GM18505 (cell line): ENCODE results near the gene PMPCB.

Experiments
- ATAC-seq: cut with Tn5 transposase; IDR thresholded peaks from one replicate; pipeline ENCODE4 v1.9.1; 2021; ENCODE audit not compliant: unreplicated experiment
- POLR2A ChIP-seq: IDR thresholded peaks from 4 replicates; pipeline ENCODE4 v1.6.1; 2011; ENCODE audit warnings: borderline replicate concordance; ENCODE audit not compliant: insufficient read depth, insufficient read length; ENCODE audit errors: extremely low read depth

PMPCB gene

GRCh38 chr7:103299660-103300059 lies 2.4 kb downstream of the PMPCB start:
- no peak for ATAC-seq
- TF ChIP-seq POLR2A = no peak

DNA sequence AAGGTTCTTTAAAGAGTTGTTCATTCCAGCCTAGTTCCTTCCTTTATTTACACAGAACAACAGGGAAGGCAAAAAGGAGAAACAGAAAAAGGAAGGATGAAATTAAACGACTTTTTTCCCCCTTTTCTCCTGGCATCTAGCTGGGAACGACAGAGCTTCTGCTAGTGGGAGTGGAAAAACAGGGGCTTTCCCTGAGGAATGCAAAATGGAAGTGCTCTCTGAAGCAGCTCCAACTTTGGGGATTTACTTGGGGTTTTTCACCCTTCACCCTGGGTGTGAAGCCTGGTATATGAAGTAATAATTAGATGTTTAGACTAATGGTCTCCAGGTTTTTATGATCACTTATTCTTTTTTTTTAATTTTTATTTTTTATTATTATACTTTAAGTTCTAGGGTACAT lies 4.2 kb downstream of the PMPCB start:
- ATAC-seq = no peak
- no peak for TF ChIP-seq POLR2A

DNA sequence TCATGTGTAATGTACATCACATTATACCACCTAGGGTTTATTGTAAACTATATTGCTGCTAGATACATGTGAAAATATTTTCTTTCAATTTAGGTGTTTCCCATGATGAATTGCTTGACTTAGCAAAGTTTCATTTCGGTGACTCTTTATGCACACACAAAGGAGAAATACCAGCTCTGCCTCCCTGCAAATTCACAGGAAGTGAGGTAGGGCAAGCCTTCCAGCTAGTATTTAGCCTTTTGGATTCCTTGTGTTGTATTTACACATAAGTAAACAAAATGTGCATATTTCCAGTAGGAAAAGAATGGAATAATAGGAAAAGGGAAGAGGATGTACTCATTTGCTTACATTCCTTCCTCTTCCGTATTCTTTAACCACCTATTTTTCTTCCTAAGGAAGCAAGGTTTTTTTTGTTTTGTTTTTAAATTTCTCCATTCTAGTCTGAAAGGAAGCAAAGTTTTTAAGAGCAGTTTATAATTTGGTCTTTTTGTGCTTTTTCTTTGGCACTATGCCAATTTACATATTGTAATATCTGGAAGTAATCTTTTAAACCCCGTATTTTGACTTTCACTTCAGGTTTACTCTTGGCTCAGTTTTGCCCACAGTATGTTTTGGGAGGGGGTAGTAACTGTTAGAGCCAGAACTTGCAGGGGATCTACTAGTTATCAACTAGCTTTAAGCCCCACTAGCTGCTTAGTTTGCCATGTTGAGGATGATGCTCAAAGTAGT lies 10.4 kb downstream of the PMPCB start:
- no peak for TF ChIP-seq POLR2A
- no peak for ATAC-seq

- ATAC-seq = no peak
- no peak for TF ChIP-seq POLR2A
Measured at GRCh38 chr7:103314852-103315251, 17.6 kb downstream of the PMPCB start.

- ATAC-seq = no peak
- no peak for TF ChIP-seq POLR2A
Measured at GRCh38 chr7:103316380-103316941, 19.2 kb downstream of the PMPCB start.

GRCh38 chr7:103317009-103317408 lies 19.8 kb downstream of the PMPCB start:
- TF ChIP-seq POLR2A = no peak
- no peak for ATAC-seq

DNA sequence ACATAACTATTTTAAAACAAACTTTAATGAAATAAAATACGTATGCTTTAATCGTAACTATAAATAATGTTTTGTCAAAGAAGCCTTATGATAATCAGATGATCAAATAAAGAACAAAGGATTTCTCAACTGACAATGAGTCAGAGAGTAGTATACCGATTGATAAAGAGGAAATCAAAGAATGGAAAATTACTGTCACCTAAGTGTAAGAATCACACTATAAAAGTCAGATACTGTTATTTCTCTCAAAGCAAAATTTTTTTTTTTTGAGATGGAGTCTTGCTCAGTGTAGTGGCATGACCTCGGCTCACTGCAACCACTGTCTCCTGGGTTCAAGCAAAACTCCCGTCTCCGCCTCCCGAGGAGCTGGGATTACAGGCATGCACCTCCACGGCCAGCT lies 28.5 kb downstream of the PMPCB start:
- ATAC-seq = no peak
- no peak for TF ChIP-seq POLR2A

DNA sequence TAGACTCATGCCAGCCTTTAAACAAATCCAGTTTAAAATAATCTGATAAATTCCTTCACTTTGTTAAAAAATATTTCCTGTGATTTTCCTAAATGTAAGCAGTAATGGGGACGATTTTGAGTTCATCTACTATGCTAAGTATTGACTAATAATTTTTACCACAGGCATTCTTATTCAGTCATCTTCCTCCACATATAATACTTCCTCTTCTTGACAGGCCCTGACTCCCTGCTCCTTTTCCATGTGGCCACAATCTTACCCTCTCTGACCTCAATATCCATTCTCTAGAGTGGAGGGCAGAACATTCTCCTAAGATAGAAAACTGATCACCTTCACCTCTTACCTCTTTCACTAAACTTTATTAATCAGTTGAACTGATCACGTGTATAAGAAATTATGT lies 39.5 kb downstream of the PMPCB start:
- no peak for ATAC-seq
- no peak for TF ChIP-seq POLR2A

GRCh38 chr7:103338864-103339263 lies 41.6 kb downstream of the PMPCB start:
- ATAC-seq = no peak
- TF ChIP-seq POLR2A = no peak

GRCh38 chr7:103341466-103341865 lies 44.2 kb downstream of the PMPCB start:
- no peak for ATAC-seq
- TF ChIP-seq POLR2A = no peak

- no peak for TF ChIP-seq POLR2A
- no peak for ATAC-seq
Measured at GRCh38 chr7:103343332-103343731, 46.1 kb downstream of the PMPCB start.

- no peak for TF ChIP-seq POLR2A
- peak; percentile 6 for ATAC-seq
Measured at GRCh38 chr7:103343758-103344452, 46.7 kb downstream of the PMPCB start.

- TF ChIP-seq POLR2A = peak; percentile 85
- ATAC-seq = peak; percentile 72
Measured at GRCh38 chr7:103344453-103345149, 47.4 kb downstream of the PMPCB start, which contains the start of gene DNAJC2. TSS of gene DNAJC2 (minus strand) at chr7:103344767. CDS start at chr7:103344622, 145 bp downstream.

GRCh38 chr7:103346396-103346795 lies 49.2 kb downstream of the PMPCB start:
- ATAC-seq = no peak
- TF ChIP-seq POLR2A = no peak

DNA sequence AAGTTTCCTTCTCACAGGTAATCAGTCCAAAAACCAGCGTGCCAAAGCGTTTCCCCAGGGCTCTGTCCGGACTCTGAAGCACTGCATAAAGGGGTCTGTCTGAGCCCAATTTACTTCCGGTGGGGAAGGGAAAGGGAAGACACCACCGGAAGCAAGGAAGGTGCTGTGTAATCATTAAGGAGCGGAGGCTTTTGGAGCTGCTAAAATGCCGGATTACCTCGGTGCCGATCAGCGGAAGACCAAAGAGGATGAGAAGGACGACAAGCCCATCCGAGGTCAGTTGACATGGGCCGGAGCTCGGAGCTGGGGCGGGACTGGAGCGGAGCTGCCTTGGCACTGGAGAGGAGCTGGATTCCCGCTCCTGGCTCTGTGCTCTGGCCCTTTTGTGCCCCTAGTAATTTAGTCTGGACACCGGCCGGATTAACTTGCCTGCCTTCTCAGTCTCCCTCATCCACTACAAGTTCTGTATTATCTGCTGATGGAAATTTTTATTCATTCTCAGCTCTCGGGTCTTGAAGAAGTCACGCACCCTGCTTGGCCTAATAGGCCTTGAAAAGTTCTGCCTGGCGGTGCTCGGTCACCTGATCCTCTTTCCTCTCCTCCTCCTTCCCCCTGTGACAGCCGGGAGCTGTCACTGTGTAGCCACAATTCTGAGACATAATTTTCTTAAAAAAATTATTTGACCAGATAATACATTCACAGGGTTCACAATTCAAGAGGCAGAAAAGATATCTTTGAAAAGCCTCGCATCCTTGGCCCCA lies 50.5 kb downstream of the PMPCB start, which contains the start of gene PSMC2:
Gene PSMC2, plus strand, starts transcription at position 137 of the 761 bp plus-strand sequence. Its CDS starts 69 bp downstream, at position 206.
- peak; percentile 68 for ATAC-seq
- TF ChIP-seq POLR2A = peak; percentile 68
